NCI-H82 (cell line): ENCODE results near the gene LRP8.

Source experiments
- DNase-seq: peaks from one replicate; lab custom pipeline; 2025; lab: John Stamatoyannopoulos, UW

LRP8 gene

DNA sequence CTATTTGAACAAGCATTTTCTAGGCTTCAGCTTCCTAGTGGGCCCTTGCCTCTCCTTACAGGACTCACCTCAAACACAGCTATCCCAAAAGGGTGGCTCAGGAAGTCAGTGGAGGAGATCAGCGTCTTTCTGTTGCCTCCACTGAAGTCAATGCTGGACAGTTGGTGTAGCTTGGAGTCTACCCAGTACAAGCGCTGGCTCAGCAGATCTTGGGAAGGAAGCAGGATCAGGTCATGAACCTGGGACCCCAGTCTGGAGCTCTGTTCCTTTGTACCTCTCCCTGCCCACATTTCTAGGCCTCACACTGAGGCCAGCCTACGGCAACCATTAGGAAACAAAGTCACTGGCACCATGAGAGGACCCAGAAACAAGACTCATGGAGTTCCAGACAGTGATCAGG, 65.9 kb downstream of the LRP8 start:
- no peak for DNase-seq

GRCh38 chr1:53260631-53261247, 67.1 kb downstream of the LRP8 start:
- peak; percentile 60 for DNase-seq

- no peak for DNase-seq
Measured at GRCh38 chr1:53259932-53260331, 67.9 kb downstream of the LRP8 start.

- DNase-seq = no peak
Measured at GRCh38 chr1:53258216-53258615, 69.7 kb downstream of the LRP8 start.

DNA sequence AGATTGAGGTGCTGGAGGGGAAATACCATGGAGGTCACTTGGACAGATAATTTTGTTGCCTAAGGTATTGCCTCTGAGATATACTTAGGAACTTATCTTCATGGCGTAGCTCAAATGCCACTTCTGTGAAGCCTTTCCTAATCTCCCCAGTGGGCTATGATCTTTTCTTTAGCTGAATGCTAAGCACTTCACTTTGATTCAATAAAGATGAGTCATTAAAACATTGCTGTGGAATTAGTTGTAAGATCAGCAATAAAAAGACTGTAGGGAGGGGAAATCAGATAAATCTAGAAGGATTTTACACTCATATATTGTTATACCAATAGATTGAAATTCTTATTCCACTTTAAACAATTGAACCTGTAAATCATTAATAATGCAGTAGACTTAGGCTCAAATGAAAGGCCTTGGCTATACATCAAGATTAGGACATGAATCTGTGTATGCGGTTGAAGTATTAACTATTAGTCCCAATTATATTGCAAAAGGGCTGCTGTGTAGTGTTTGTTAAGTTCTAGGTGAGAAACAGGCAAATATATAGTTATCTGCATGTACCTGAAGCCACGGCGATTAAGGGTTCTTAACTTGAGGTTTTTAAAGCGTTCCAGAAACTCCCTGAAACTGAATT, 70.3 kb downstream of the LRP8 start:
- no peak for DNase-seq

GRCh38 chr1:53256511-53257453, 71.1 kb downstream of the LRP8 start:
- DNase-seq = peak; percentile 26

- no peak for DNase-seq
Measured at GRCh38 chr1:53255031-53255430, 72.8 kb downstream of the LRP8 start.

DNA sequence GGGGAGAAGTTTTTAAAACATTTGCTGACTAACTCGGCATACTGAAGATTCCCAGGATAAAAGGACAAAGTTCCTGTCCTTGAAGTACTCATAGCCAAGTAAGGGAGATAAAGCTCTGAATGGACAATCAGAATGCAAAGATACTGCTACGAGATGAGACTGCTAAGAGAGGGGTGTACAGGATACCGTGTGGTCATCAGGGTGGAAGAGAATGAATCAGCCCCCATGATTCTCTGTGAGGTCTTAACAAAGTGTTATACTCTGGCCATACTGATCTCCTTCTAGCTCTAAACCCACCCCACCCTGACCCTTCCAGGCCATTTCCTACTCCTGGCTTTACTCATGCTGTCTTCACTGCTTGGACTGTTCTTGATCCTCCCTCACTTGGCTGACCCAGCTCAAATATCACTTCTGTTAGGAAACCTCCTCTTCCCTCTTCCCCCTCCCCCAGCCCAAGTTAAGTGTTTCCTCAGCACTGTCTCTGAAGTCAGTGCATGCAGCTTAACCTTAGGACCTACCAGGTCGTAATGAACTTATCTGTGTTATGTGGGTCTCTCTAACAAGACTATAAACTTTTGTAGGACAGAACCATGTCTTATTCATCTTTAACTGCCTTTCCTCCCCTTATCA, 73.7 kb downstream of the LRP8 start:
- DNase-seq = no peak

DNA sequence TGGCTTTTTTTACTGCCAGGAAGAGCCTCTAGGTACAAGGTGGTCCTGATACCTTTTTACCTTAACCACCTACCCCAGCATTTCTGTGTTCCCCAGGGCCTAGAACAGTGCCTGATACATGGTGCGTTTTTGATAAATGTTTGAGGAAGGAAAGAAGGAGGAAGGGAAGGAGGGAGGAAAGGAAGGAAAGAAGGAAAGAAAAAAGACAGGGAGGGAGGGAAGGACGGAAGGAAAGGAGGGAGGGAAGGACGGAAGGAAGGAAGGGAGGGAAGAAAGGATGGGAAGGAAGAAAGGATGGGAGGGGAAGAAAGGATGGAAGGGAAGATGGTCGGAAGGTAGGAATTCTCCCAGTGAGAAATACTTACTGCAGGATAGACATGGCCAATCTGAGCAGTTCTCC, 77.5 kb downstream of the LRP8 start:
- DNase-seq = no peak

GRCh38 chr1:53249706-53250105, 78.2 kb downstream of the LRP8 start:
- DNase-seq = peak; percentile 98

DNA sequence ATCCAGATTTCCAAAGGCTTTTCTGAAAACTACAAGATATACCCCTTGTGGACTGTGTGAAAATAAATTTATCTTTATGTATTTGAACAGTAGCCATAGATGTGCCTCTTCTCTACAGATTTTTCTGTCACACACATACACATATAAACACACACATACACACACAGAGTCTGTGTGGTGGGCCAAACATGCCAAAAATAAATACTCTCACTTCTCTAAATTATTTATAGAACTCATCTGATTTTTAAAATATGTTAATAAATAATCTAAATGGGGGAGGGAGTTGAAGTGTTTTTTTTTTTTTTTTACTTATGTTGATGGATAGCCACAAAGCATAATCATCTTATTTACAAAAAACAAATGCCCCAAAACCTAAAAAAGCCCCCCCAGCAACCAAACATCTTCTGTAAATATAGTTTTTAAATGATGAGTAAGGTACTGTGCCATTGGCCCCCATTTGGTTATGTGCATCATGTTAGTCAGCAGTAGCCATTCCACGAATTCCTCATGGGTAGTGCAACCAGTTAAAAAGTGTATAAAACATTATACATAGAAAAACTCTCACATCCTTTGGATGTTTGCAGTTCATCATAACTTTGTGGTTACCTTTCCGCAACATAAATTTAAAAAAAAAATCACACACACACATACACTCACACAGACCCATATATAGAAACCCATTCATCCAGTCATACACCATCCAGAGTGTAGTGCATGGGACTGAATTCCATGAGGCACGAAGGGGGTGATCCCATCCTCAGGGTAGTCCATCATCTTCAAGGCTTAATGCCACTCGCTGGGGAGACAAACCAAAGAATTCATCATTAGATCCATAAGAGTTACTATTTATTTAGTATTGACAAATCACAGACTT, 81.4 kb downstream of the LRP8 start:
- no peak for DNase-seq

DNA sequence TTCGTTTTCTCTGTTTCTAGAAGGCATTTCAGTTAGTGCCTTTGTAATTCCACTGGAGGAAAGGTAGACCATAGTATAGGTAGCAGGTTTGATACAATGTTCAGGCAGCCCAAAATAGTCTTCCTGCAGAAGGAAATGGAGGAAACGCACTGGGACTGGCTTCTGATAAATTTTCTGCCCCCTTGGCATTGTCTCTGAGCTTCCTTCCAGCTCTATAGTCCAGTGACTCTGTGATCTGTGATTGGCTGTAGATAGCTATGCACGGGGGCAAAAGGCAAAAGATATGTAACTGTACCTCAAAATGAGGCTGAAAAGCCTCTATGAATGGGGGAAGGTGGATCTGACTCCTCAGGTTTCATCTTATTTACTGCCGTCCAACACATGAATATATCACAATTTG, 83.7 kb downstream of the LRP8 start:
- no peak for DNase-seq

- DNase-seq = no peak
Measured at GRCh38 chr1:53242381-53242780, 85.5 kb downstream of the LRP8 start.

GRCh38 chr1:53241828-53242227, 86.0 kb downstream of the LRP8 start:
- no peak for DNase-seq

- DNase-seq = peak; percentile 99
Measured at GRCh38 chr1:53238197-53239155, 89.4 kb downstream of the LRP8 start, which contains the start of gene MAGOH. Gene MAGOH (minus strand): TSS chr1:53238518. CDS start chr1:53238448, 70 bp downstream.

GRCh38 chr1:53237638-53238037, 90.2 kb downstream of the LRP8 start:
- peak; percentile 40 for DNase-seq

- no peak for DNase-seq
Measured at GRCh38 chr1:53220962-53221286, 106.9 kb downstream of the LRP8 start.

GRCh38 chr1:53220171-53220961, 107.5 kb downstream of the LRP8 start, which contains the start of gene CZIB:
Gene CZIB (minus strand): TSS chr1:53220634. CDS start chr1:53220575, 59 bp downstream.
- peak; percentile 97 for DNase-seq

GRCh38 chr1:53219711-53220110, 108.2 kb downstream of the LRP8 start:
- no peak for DNase-seq
